IMR-90 (cell line): ENCODE data around the gene PNPLA2. TPM values are rescaled to one million over a fixed set of nuclear protein-coding genes. Genes with fewer than 3 reads are reported as not detected.

Experiments used
- ATAC-seq: fragments of 200-7000 bp; cut with Tn5 transposase; 2 replicates; pipeline ENCODE4 v1.9.1; 2020; ENCODE audit warnings: low read depth, mild to moderate bottlenecking, moderate library complexity
- BruUV-seq: library from RNA; stranded (reverse); fragments of 400-500 nt; replicated peaks from 2 replicates; lab custom pipeline; 2021; lab: Mats Ljungman, UMichigan
- CTCF ChIA-PET: fragments of 300-600 bp; formaldehyde crosslinking; extraction: SDS; loops from one replicate; lab custom pipeline; 2021; ENCODE audit warnings: antibody characterized with exemption; lab: Yijun Ruan, JAX
- POLR2A ChIA-PET: fragments of 300-600 bp; sonication (Branson Sonifier 250); formaldehyde crosslinking; loops from one replicate; lab custom pipeline; 2022; ENCODE audit warnings: antibody characterized with exemption; ENCODE audit not compliant: unreplicated experiment; lab: Charles Lee
- DNase-seq: peaks from one replicate; pipeline ENCODE4 v3.0.0; 2013
- H2AFZ ChIP-seq: replicated peaks from 2 replicates; pipeline ENCODE3; 2013; ENCODE audit warnings: low read length, mild to moderate bottlenecking; ENCODE audit not compliant: poor library complexity
- H2AK5ac ChIP-seq: 2 replicates; pipeline ENCODE4 v1.6.1; 2013; ENCODE audit warnings: low read depth, low read length, inconsistent platforms
- H2AK9ac ChIP-seq: replicated peaks from 2 replicates; pipeline ENCODE3; 2013; ENCODE audit warnings: mild to moderate bottlenecking, low read depth, low read length, moderate library complexity; ENCODE audit not compliant: poor library complexity
- H2BK120ac ChIP-seq: 2 replicates; pipeline ENCODE4 v1.6.1; 2013; ENCODE audit warnings: low read depth, low read length, inconsistent platforms
- H2BK15ac ChIP-seq: 3 replicates; pipeline ENCODE4 v1.6.1; 2013; ENCODE audit warnings: low read depth, low read length, inconsistent platforms
- H2BK20ac ChIP-seq: 2 replicates; pipeline ENCODE4 v1.6.1; 2013; ENCODE audit warnings: low read depth, mild to moderate bottlenecking, inconsistent platforms, low read length, moderate library complexity
- H2BK5ac ChIP-seq: 2 replicates; pipeline ENCODE4 v1.6.1; 2013; ENCODE audit warnings: mild to moderate bottlenecking, low read depth, low read length, inconsistent platforms; ENCODE audit not compliant: poor library complexity, severe bottlenecking
- H3K14ac ChIP-seq: replicated peaks from 2 replicates; pipeline ENCODE4 v1.6.1; 2013; ENCODE audit warnings: low read depth, low read length, inconsistent platforms
- H3K18ac ChIP-seq: 2 replicates; pipeline ENCODE4 v1.6.1; 2013; ENCODE audit warnings: low read depth, low read length, control low read depth
- H3K23ac ChIP-seq: 2 replicates; pipeline ENCODE4 v1.6.1; 2013; ENCODE audit warnings: low read depth, low read length, inconsistent platforms
- H3K27ac ChIP-seq: 2 replicates; pipeline ENCODE4 v1.5.1; 2013; ENCODE audit warnings: mild to moderate bottlenecking, control low read depth, low read length; ENCODE audit not compliant: insufficient read depth
- H3K27me3 ChIP-seq: 2 replicates; pipeline ENCODE4 v1.6.1; 2013; ENCODE audit warnings: low read length; ENCODE audit not compliant: control insufficient read depth, insufficient read depth
- H3K36me3 ChIP-seq: 2 replicates; pipeline ENCODE4 v1.6.1; 2013; ENCODE audit warnings: low read length, mixed read lengths; ENCODE audit not compliant: control insufficient read depth, insufficient read depth
- H3K4ac ChIP-seq: 2 replicates; pipeline ENCODE4 v1.6.1; 2013; ENCODE audit warnings: low read depth, low read length, inconsistent platforms
- H3K4me1 ChIP-seq: 2 replicates; pipeline ENCODE4 v1.6.1; 2013; ENCODE audit warnings: low read length, mixed read lengths; ENCODE audit not compliant: control insufficient read depth, insufficient read depth
- H3K4me2 ChIP-seq: 2 replicates; pipeline ENCODE4 v1.6.1; 2013; ENCODE audit warnings: low read depth, mild to moderate bottlenecking, control low read depth, low read length, moderate library complexity
- H3K4me3 ChIP-seq: 2 replicates; pipeline ENCODE4 v1.5.1; 2013; ENCODE audit warnings: low read depth, mild to moderate bottlenecking, control low read depth, low read length, moderate library complexity; ENCODE audit not compliant: insufficient read depth
- H3K56ac ChIP-seq: 2 replicates; pipeline ENCODE4 v1.6.1; 2013; ENCODE audit warnings: low read length, inconsistent platforms; ENCODE audit not compliant: insufficient read depth; ENCODE audit errors: extremely low read depth
- H3K79me1 ChIP-seq, 2 experiments: 2 replicates each; pipeline ENCODE4 v1.6.1; 2013; ENCODE audit warnings: low read length in 2 of 2, inconsistent platforms in 1 of 2, low read depth in 1 of 2
- H3K9ac ChIP-seq: 2 replicates; pipeline ENCODE4 v1.6.1; 2013; ENCODE audit warnings: low read depth, low read length, control low read depth
- H3K9me1 ChIP-seq: 2 replicates; pipeline ENCODE4 v1.6.1; 2013; ENCODE audit warnings: low read length, inconsistent platforms; ENCODE audit not compliant: insufficient read depth
- H3K9me3 ChIP-seq: 2 replicates; pipeline ENCODE4 v1.6.1; 2013; ENCODE audit warnings: low read length; ENCODE audit not compliant: control insufficient read depth, insufficient read depth
- H4K20me1 ChIP-seq: 2 replicates; pipeline ENCODE4 v1.6.1; 2013; ENCODE audit warnings: low read length, inconsistent platforms; ENCODE audit not compliant: insufficient read depth
- H4K5ac ChIP-seq: 2 replicates; pipeline ENCODE4 v1.6.1; 2013; ENCODE audit warnings: mild to moderate bottlenecking, low read depth, low read length, control low read depth
- H4K8ac ChIP-seq, 2 experiments: 2 replicates each; pipeline ENCODE4 v1.6.1; 2013; ENCODE audit warnings: low read depth in 2 of 2, low read length in 2 of 2, control low read depth in 1 of 2, inconsistent platforms in 1 of 2
- H4K91ac ChIP-seq: 2 replicates; pipeline ENCODE4 v1.6.1; 2013; ENCODE audit warnings: low read depth, low read length, inconsistent platforms; ENCODE audit not compliant: insufficient read depth
- MAZ ChIP-seq: IDR thresholded peaks from 2 replicates; pipeline ENCODE4 v1.6.1; 2012; ENCODE audit warnings: low read depth, mild to moderate bottlenecking, low read length, improper control_type of control experiment, moderate library complexity, borderline replicate concordance
- RAD21 ChIP-seq: IDR thresholded peaks from 2 replicates; pipeline ENCODE4 v1.6.1; 2012; ENCODE audit warnings: low read length, improper control_type of control experiment
- RFX5 ChIP-seq: IDR thresholded peaks from 2 replicates; pipeline ENCODE4 v1.8.0; 2012; ENCODE audit warnings: low read depth, mild to moderate bottlenecking, low read length, moderate library complexity
- SMC3 ChIP-seq: fragments of 150-350 bp; IDR thresholded peaks from 2 replicates; pipeline ENCODE4 v1.6.1; 2016; ENCODE audit warnings: low read depth, mild to moderate bottlenecking, antibody characterized with exemption, low read length, moderate library complexity
- WGBS, 2 experiments: methylation state at CpG; one replicate each; pipeline versions ENCODE4 v1.1.5 to v1.1.7; 2013; ENCODE audit warnings: missing lambda C conversion rate in 2 of 2; ENCODE audit not compliant: insufficient read length in 1 of 2; ENCODE audit errors: extremely low coverage in 2 of 2; 5-methylcytosine and 5-hydroxymethylcytosine counted together
- dilution Hi-C: fragments of 300-500 bp; cut with HindIII; formaldehyde crosslinking; loops from one replicate; pipeline ENCODE4 v1.14.3; 2018; ENCODE audit warnings: low sequenced_read_pairs; ENCODE audit not compliant: unreplicated experiment
- in situ Hi-C: fragments of 300-500 bp; cut with MboI; formaldehyde crosslinking; loops from 3 replicates; pipeline ENCODE4 v1.14.3; 2019; ENCODE audit warnings: low sequenced_read_pairs, inconsistent platforms, mixed read lengths
- intact Hi-C: fragments of 100-400 bp; cut with micrococcal nuclease; formaldehyde crosslinking; loops from 2 replicates; pipeline ENCODE4 v1.10.0; 2022
- polyA plus RNA-seq, 3 experiments: library from polyadenylated mRNA; depleted of rRNA; stranded (reverse); fragments of >200 nt; gene quantifications; 2 replicates each; pipeline ENCODE4 v1.2.3, GENCODE V29; 2012; ENCODE audit warnings: low replicate concordance in 1 of 3
- total RNA-seq: library from RNA; depleted of rRNA; stranded (reverse); fragments of >200 nt; gene quantifications from 2 replicates; pipeline ENCODE4 v1.2.3, GENCODE V29; 2012

PNPLA2 gene
- total and polyA plus RNA-seq, 2 of the 4 experiments (the other 2 are of a cell fraction): 7.0 to 94.3 TPM

DNA sequence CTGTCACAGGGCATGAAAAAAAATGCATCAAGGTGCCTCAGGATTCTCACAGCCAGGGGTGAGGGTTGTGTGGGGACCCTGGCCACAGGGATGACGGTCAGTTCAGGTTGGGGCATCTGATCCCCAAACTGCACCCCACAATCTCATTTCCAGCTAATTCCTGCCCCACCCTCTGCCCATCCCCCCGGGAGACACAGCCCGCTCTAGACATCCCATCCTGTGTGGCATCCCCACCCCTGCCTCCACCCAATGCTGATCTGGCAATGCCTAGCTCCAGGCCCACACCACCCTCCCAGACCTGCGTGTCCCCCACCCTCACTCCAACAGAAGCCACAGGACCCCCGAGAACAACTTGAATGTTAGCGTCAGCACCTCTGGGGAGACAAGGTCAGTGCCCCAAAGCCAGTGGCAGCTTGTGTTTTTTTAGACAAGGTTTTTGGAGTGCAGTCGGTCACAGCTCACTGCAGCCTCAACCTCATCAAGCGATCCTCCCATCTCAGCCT lies 49.2 kb downstream of the PNPLA2 start:
- in situ Hi-C loops (no loop called here), intact Hi-C loops (no loop called here), dilution Hi-C loops (no loop called here)
- Histone ChIP-seq H2AK9ac (no peak overlapping the region), H3K27ac (no peak overlapping the region), H3K4me1 (no peaks in the 10 kb centered on the region), H4K5ac (no peak overlapping the region), H2BK20ac (no peak overlapping the region), H4K8ac (no peak overlapping the region), H3K36me3 (peaks cover 29% of the 10 kb centered on the region; the same call in 1 of the 2 replicates), H3K56ac (no peak overlapping the region), H3K18ac (no peak overlapping the region), H4K20me1 (peaks cover 31% of the 10 kb centered on the region), H3K27me3 (no peaks in the 10 kb centered on the region), H3K9me3 (no peaks in the 10 kb centered on the region), H3K4ac (no peak overlapping the region), H3K9ac (no peak overlapping the region), H2AK5ac (no peak overlapping the region), H4K91ac (no peak overlapping the region), H2BK120ac (no peak overlapping the region), H3K14ac (no peak overlapping the region), H3K9me1 (peaks cover 3% of the 10 kb centered on the region; the same call in 1 of the 2 replicates), H3K79me1 (peaks cover 3 to 20% of the 10 kb centered on the region in 2 experiments; a peak in 1 of 4 replicates), H3K4me2 (no peak overlapping the region), H2BK15ac (no peak overlapping the region), H3K23ac (no peak overlapping the region), H3K4me3 (no peak overlapping the region), H2BK5ac (no peak overlapping the region), H2AFZ (no peak overlapping the region)
- BruUV-seq: no TSS peak
- 100% methylated on average over 2 of the region's 8 CpGs; no CpG with 5 or more reads in 1 of the 2 experiments for WGBS, 2 experiments
- ChIA-PET CTCF (no interaction called here), POLR2A (no interaction called here)
- TF ChIP-seq MAZ (no peak), RFX5 (no peak), SMC3 (no peak), RAD21 (no peak)
- DNase-seq: no peak
- ATAC-seq: no peak
